Measurements from ENCODE around the gene NBEAL1.

DNA sequence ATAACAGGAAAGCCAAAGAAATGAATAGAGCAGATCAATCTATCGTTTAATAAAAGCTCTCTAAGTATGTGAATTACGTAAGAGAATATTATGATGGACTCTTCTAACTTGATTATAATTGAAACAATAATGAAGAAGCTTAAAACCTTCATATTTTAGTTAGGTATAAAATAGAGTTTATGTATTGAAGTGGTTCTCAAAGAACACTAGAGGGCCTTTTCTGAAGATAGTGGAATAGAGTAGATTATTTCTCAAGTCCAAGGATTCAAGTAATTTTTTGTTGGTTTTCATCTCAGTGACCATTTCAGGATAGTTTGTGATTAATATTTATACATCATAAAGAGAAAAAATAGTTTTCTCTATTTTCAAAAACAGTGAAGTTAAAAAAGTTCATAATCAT is 97.7 kb downstream of the NBEAL1 start:
- TF ChIP-seq CTCF (IDR thresholded peaks at IDR 0.05; ENCODE audit: low read depth, low read length) (no peak), EZH2phosphoT487 (IDR thresholded peaks at IDR 0.05; ENCODE audit: low read depth) (no peak)
